SJCRH30 (cell line): ENCODE data around the gene ZNF224. TPM values are rescaled to one million over a fixed set of nuclear protein-coding genes. Genes with fewer than 3 reads are reported as not detected.
A peak's percentile ranks its signal among the peaks of the same experiment; 100 is the strongest.
"Not testable (repeated sequence)": the region's sequence is repeated elsewhere in the genome, so short reads cannot be mapped to it uniquely, and the experiment has no call there.

ENCODE experiments used
- DNase-seq, 2 experiments: peaks; one replicate each; pipeline ENCODE4 v3.0.0-alpha.2; 2015 to 2020
- H3K27ac ChIP-seq: fragments of 250-450 bp; sonication (Bioruptor Pico); 2 replicates; pipeline ENCODE4 v1.5.1; 2020; ENCODE audit warnings: mild to moderate bottlenecking, moderate library complexity
- H3K27me3 ChIP-seq: fragments of 250-450 bp; sonication (Bioruptor Pico); 2 replicates; pipeline ENCODE4 v1.5.1; 2020; ENCODE audit warnings: mild to moderate bottlenecking, moderate library complexity
- H3K36me3 ChIP-seq: fragments of 250-450 bp; sonication (Bioruptor Pico); 2 replicates; pipeline ENCODE4 v1.5.1; 2020; ENCODE audit warnings: mild to moderate bottlenecking, moderate library complexity
- H3K4me1 ChIP-seq: fragments of 250-450 bp; sonication (Bioruptor Pico); 2 replicates; pipeline ENCODE4 v1.5.1; 2020; ENCODE audit warnings: mild to moderate bottlenecking, moderate library complexity
- H3K4me3 ChIP-seq: fragments of 250-450 bp; sonication (Bioruptor Pico); 2 replicates; pipeline ENCODE4 v1.5.1; 2020; ENCODE audit warnings: mild to moderate bottlenecking, moderate library complexity
- H3K9me3 ChIP-seq: fragments of 250-450 bp; sonication (Bioruptor Pico); replicated peaks from 2 replicates; pipeline ENCODE4 v1.5.1; 2020; ENCODE audit warnings: mild to moderate bottlenecking, moderate library complexity
- total RNA-seq: library from RNA; depleted of rRNA; stranded (reverse); fragments of >200 nt; shearing (Covaris generic); gene quantifications from 2 replicates; pipeline ENCODE4 v1.2.3, GENCODE V29; 2014

Gene ZNF224
- total RNA-seq, 1 experiment from 2014 or later, result 26.3 TPM

DNA sequence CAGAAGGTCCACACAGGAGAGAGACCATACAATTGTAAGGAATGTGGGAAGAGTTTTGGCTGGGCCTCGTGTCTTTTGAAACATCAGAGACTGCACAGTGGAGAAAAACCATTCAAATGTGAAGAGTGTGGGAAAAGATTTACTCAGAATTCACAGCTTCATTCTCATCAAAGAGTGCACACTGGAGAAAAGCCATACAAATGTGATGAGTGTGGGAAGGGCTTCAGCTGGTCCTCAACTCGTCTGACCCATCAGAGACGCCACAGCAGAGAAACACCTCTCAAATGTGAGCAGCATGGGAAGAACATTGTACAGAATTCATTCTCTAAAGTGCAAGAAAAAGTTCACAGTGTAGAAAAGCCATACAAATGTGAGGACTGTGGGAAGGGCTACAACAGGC, 13.6 kb downstream of the ZNF224 start:
- no peaks in the 10 kb centered on the region; the same call in 1 of the 2 replicates for H3K9me3 ChIP-seq
- H3K27ac ChIP-seq, result no peak overlapping the region
- DNase-seq, result no peak
- no peaks in the 10 kb centered on the region for H3K4me1 ChIP-seq
- H3K36me3 ChIP-seq, result peaks cover 36% of the 10 kb centered on the region
- H3K27me3 ChIP-seq, result no peaks in the 10 kb centered on the region
- no peak overlapping the region for H3K4me3 ChIP-seq

DNA sequence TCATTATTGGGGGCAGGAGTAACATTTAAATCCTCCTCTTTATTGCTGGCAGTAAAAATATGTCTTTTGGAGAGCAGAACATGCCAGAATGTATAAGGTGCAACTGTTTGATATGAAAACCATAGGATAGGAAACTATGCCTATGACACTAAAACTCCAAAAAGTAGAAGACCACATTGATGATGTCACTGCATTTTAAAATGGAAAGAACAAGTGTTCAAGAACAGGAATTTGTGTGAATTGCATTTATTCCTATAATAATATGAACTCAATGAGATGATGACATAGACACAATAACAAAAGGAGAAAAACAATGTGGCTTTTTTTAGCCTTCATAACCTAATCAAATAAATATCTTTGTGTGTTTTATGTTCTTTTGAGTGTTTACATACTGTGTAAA, 15.3 kb downstream of the ZNF224 start:
- no peak for DNase-seq
- Histone ChIP-seq H3K4me1 (no peaks in the 10 kb centered on the region), H3K27ac (no peak overlapping the region), H3K36me3 (peaks cover 27% of the 10 kb centered on the region), H3K9me3 (no peaks in the 10 kb centered on the region; the same call in 1 of the 2 replicates), H3K27me3 (no peaks in the 10 kb centered on the region), H3K4me3 (no peak overlapping the region)

- H3K4me1 ChIP-seq, result no peaks in the 10 kb centered on the region
- no peak overlapping the region for H3K27ac ChIP-seq
- H3K4me3 ChIP-seq, result peak overlapping the region; percentile 81
- peak; percentile 5 to 10 for DNase-seq
- peaks cover 11% of the 10 kb centered on the region for H3K36me3 ChIP-seq
- no peaks in the 10 kb centered on the region for H3K27me3 ChIP-seq
- H3K9me3 ChIP-seq, result no peaks in the 10 kb centered on the region
Observed at GRCh38 chr19:44111910-44112463, 17.8 kb downstream of the ZNF224 start.

DNA sequence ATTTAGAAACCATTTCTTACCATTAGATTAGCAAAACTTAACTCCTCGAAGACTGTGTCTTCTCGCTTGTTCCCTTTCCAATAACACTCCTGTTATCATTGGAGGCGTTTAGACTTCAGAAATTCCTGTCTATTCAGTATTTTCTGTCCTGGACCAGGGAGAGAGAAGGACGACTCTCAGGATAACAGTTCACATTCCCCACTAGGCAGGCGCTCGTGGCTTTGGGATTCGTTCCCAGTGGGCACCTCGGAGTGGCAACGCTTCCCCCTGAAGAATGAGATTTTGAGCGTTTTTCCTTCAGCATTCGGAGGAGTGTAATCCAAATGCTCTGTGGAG, 18.6 kb downstream of the ZNF224 start:
- no peak overlapping the region; the same call in 1 of the 2 replicates for H3K27ac ChIP-seq
- H3K27me3 ChIP-seq, result no peaks in the 10 kb centered on the region
- DNase-seq, result no peak
- H3K36me3 ChIP-seq, result peaks cover 4% of the 10 kb centered on the region; the same call in 1 of the 2 replicates
- no peaks in the 10 kb centered on the region for H3K9me3 ChIP-seq
- no peaks in the 10 kb centered on the region for H3K4me1 ChIP-seq
- H3K4me3 ChIP-seq, result peak overlapping the region; percentile 81

GRCh38 chr19:44113138-44113783, 19.1 kb downstream of the ZNF224 start, which contains the start of gene ZNF225:
TSS of gene ZNF225 (plus strand) at chr19:44113399. CDS start at chr19:44115828, 2,429 bp downstream.
- H3K4me1 ChIP-seq, result no peaks in the 10 kb centered on the region
- H3K27ac ChIP-seq, result peak within 1 kb of the TSS; percentile 36; the same call in 1 of the 2 replicates
- H3K4me3 ChIP-seq, result peak within 1 kb of the TSS; percentile 81
- H3K36me3 ChIP-seq, result peaks cover 4% of the 10 kb centered on the region; the same call in 1 of the 2 replicates
- DNase-seq, result peak; percentile 95 to 98
- no peaks in the 10 kb centered on the region for H3K27me3 ChIP-seq
- H3K9me3 ChIP-seq, result no peaks in the 10 kb centered on the region

GRCh38 chr19:44113784-44114390, 19.7 kb downstream of the ZNF224 start:
- DNase-seq, result peak in 1 of 2 experiments; percentile 7
- Histone ChIP-seq H3K36me3 (peaks cover 3% of the 10 kb centered on the region; the same call in 1 of the 2 replicates), H3K27me3 (no peaks in the 10 kb centered on the region), H3K4me3 (peak overlapping the region; percentile 81), H3K4me1 (no peaks in the 10 kb centered on the region), H3K27ac (peak overlapping the region; percentile 36; the same call in 1 of the 2 replicates), H3K9me3 (no peaks in the 10 kb centered on the region)

DNA sequence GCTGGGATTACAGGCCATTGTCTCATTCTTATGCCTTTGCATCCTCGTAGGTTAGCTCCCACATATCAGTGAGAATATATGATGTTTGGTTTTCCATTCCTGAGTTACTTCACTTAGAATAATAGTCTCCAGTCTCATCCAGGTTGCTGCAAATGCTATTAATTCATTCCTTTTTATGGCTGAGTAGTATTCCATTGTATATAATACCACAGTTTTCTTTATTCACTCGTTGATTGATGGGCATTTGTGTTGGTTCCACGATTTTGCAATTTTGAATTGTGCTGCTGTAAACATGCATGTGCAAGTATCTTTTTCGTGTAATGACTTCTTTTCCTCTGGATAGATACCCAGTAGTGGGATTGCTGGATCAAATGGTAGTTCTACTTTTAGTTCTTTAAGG, 27.0 kb downstream of the ZNF224 start:
- H3K9me3 ChIP-seq, H3K27me3 ChIP-seq, H3K4me3 ChIP-seq, DNase-seq, H3K4me1 ChIP-seq, H3K27ac ChIP-seq: not testable (repeated sequence)
- H3K36me3 ChIP-seq, result peaks cover 12% of the 10 kb centered on the region

GRCh38 chr19:44131955-44132354, 37.8 kb downstream of the ZNF224 start:
- Histone ChIP-seq H3K36me3 (peaks cover 33% of the 10 kb centered on the region), H3K4me3 (no peak overlapping the region), H3K9me3 (0 out of 2 replicates have a peak, but pooled peaks cover 5% of the 10 kb centered on the region), H3K27ac (no peak overlapping the region), H3K27me3 (no peaks in the 10 kb centered on the region), H3K4me1 (no peaks in the 10 kb centered on the region)
- DNase-seq, result no peak

GRCh38 chr19:44141191-44142058, 47.3 kb downstream of the ZNF224 start, which contains the start of gene ZNF234:
TSS of gene ZNF234 (plus strand) at chr19:44141554. CDS start at chr19:44144633, 3,079 bp downstream.
- Histone ChIP-seq H3K4me3 (peak within 1 kb of the TSS; percentile 88), H3K27ac (peak within 1 kb of the TSS; percentile 73), H3K27me3 (no peaks in the 10 kb centered on the region), H3K9me3 (no peaks in the 10 kb centered on the region), H3K4me1 (no peaks in the 10 kb centered on the region), H3K36me3 (peaks cover 13% of the 10 kb centered on the region)
- DNase-seq, result peak; percentile 88 to 92

DNA sequence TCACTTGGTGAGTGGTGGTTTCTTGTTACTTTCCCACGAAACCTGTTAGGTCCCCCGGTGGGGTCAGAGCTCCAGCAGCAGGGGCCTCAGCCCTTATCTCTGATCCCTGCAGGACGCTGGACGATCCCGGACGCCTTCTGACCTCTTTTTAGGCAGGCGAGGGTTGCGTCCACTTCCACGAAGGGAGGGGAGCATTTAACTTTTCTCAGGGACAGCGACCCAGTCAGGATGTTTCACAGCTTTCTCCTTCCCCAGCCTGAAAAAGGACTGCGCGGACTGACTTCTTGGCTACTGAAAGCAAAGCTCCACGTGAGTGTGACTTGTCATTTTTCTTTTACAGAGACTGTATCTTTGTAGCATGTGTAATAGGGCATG, 47.9 kb downstream of the ZNF224 start:
- H3K4me1 ChIP-seq, result no peaks in the 10 kb centered on the region
- no peaks in the 10 kb centered on the region for H3K9me3 ChIP-seq
- peak overlapping the region; percentile 88 for H3K4me3 ChIP-seq
- DNase-seq, result peak; percentile 7 to 30
- H3K36me3 ChIP-seq, result peaks cover 13% of the 10 kb centered on the region
- peak overlapping the region; percentile 73 for H3K27ac ChIP-seq
- no peaks in the 10 kb centered on the region for H3K27me3 ChIP-seq

GRCh38 chr19:44149776-44150175, 55.6 kb downstream of the ZNF224 start:
- no peaks in the 10 kb centered on the region for H3K4me1 ChIP-seq
- H3K9me3 ChIP-seq, result no peaks in the 10 kb centered on the region
- H3K36me3 ChIP-seq, result peaks cover 63% of the 10 kb centered on the region
- no peaks in the 10 kb centered on the region for H3K27me3 ChIP-seq
- DNase-seq, result no peak
- H3K4me3 ChIP-seq, result no peak overlapping the region
- no peak overlapping the region for H3K27ac ChIP-seq

- H3K27me3 ChIP-seq, result no peaks in the 10 kb centered on the region
Observed at GRCh38 chr19:44151491-44151890, 57.3 kb downstream of the ZNF224 start.

GRCh38 chr19:44156475-44156874, 62.3 kb downstream of the ZNF224 start:
- Histone ChIP-seq H3K4me3 (no peak overlapping the region), H3K9me3 (peaks cover 14% of the 10 kb centered on the region), H3K36me3 (peaks cover 42% of the 10 kb centered on the region), H3K4me1 (no peaks in the 10 kb centered on the region), H3K27ac (no peak overlapping the region), H3K27me3 (no peaks in the 10 kb centered on the region)
- DNase-seq, result no peak

More at GRCh38 chr19:44151491-44151890, 57.3 kb downstream of the ZNF224 start:
- no peak for DNase-seq
- H3K4me3 ChIP-seq, result no peak overlapping the region
- peaks cover 2% of the 10 kb centered on the region for H3K9me3 ChIP-seq
- H3K4me1 ChIP-seq, result no peaks in the 10 kb centered on the region
- H3K36me3 ChIP-seq, result peaks cover 71% of the 10 kb centered on the region
- no peak overlapping the region for H3K27ac ChIP-seq
